NCI-H524 treated with DMSO at 0.1 percent for 48 hours (cell line): ENCODE data around the gene PALM2AKAP2.

Source experiments
- DNase-seq: peaks from one replicate; lab custom pipeline; 2025; lab: John Stamatoyannopoulos, UW

Gene PALM2AKAP2

DNA sequence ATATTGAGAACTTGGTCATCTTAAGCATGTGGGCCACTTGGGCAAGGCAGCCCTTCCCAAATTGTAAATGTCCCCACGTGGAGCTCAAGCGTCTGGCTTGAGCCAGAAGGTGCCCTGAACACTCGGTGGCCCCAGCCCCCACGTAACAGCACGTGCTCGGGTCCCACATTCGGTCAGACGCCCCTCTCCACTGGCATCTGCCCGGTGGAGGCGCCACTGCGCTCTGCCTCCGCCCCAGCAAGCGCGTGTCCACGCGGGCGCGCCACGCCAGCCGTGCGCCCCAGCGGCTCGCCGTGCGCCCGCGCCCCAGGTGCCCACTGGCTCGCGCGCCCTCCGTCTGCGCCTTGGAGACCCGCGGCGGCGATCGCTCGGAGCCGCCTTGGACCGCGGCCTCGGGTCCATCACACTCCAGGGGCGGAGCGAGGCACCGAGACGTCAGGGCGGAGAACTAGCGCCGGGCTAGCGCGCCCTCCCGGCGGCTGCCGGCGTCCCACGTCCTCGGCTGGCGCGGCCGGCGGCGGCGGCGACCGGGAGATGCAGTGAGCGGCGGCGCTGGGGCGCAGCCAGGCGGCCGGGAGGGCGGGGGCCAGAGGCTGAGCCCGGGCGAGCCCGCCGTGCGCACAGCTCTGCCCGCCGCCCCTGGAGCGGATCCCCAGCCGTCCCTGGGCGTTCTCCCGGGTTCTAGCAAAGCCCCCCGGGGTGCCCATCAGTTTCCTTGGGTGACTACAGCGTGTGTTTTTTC lies at the start of gene PALM2AKAP2:
Gene PALM2AKAP2, plus strand, starts transcription at position 488 of the 742 bp plus-strand sequence. CDS start 291 bp downstream, outside the sequence.
- DNase-seq, result no peak

DNA sequence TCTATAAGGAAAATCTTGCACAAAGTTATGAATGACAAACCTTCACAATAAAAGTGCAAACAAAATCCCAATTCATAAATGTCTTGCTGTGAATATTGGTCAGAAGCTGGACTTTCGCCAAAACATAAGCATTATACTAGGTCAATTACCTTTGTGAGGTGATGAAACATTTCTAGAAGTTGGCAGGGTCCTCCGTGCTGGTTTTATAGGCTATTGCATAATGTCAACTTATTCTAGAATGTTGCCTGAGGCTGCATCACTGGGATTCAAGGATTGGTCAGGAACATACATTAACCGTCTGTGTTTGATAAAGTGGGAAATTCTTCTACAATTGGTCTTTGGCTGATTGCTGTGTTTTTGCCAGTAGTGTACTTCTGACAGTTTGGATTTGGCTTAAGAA lies 49.8 kb upstream of the PALM2AKAP2 start:
- no peak for DNase-seq

DNA sequence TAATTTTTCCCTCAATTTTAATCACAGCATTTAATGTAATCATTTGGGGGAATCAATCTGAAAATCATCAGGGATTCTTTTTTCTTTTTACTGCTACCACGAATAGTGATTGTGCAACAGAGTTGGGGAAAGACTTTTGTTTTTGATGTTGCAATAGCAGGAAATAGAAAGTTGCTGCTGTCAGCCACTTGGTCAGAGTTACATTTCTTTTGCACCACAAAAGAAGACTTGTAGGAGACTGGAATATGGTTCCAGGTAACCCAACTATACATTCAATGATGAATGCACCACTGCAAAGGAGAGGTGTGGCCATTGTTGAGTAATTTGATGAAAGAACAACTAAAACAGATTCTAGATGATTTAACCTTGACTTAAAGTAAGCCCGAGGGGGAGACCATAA lies 46.3 kb upstream of the PALM2AKAP2 start:
- no peak for DNase-seq

DNA sequence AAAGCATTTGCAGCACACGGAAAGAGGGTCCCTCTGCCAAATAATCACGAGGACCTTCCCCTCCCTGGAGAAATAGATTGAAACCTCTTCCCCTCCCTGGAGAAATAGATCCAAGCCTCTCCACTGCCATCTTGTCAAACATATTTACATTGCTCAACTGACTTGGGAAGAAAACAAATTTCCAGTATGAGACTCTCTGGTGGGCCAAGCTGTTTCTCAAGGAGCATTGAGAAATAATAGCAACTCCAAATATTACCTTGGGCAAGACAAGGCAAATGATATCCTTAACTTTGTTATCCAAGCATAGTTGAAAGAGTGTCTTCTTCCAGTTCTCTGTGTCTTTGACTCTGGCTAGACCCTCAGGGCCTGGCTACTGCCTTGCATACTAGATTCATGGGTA lies 45.2 kb upstream of the PALM2AKAP2 start:
- no peak for DNase-seq

DNA sequence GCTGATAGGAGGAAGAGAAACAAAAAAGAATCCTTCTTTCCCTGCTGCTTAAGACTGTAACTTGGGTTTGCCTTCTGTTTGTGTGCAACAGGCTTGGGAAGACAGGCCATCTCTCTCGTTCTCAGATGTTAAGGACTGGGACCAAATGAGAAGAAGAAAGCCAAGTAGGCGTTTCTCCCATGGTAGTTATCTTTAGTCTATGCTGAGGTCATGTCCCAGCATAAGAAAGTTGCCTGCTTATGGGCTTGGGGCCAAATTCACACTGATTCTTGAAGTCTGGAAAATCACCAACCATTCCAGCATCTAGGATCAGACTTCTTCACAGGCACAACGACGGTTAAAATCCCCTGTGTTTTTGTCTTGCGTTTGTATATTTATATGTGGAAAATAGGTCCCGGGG lies 44.2 kb upstream of the PALM2AKAP2 start:
- no peak for DNase-seq

DNA sequence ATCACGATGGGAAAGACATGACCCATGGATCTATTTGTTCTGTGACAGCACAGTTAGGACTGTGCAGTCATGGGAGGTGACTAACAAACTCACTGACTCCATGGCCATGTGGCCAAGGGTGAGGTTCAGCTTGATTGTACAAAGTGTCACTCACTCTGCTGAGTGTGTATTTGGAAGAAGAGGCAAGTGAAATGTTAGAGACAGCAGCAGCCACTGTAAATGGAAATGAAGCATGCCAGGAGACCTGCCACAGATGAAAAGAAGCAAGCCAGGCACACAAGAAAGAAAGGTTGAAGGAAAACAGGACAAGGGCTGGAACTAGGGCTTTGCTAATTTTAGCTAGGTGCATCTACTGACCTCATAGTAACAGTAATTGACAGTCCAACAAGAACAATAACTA lies 42.7 kb upstream of the PALM2AKAP2 start:
- DNase-seq, result no peak

DNA sequence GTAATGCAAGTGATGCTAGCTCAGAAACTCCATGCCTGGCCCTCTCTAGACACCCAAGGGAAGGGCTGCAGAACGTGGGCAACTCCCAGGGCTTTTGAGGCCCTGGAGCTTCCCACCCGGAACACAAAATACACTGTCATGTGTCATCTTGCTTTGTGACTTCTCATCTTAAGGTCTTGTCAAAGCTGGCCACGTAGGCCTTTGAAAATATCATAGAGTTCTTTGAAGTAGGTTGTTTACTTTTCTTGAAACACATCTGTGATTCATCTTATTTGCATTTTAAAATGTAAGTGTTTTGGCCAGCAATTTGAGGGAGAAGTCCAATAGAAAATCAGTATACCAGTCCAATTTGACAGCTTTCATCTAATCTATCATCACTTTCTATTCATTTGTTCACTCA lies 40.2 kb upstream of the PALM2AKAP2 start:
- no peak for DNase-seq

DNA sequence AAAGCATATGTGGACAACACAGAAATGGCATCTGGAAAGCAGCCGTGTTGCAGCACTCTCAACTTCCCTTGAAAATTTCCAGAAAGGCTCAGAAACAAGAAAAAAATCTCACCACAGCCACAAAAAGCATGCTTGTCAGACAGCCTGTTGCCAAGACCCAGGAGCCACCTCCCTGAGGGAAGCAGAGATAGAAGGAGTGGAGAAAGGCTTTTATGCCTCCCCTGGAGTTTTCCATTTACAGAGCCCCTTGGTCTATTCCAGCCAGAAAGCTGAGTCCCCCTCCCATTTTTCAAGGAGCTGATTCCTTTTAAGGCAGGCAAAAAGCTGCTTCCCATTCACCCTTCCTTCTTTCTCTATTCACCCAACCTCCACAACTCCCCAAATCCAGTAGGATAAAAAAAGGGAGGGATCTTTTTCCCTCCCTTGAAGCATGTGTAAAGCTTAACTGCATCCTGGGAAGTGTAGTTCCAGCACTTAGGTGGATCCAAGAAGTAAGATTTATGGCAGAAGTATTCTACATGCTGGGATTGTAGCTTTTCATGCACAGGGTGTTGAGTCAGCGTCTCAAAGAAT lies 37.1 kb upstream of the PALM2AKAP2 start:
- DNase-seq, result no peak

DNA sequence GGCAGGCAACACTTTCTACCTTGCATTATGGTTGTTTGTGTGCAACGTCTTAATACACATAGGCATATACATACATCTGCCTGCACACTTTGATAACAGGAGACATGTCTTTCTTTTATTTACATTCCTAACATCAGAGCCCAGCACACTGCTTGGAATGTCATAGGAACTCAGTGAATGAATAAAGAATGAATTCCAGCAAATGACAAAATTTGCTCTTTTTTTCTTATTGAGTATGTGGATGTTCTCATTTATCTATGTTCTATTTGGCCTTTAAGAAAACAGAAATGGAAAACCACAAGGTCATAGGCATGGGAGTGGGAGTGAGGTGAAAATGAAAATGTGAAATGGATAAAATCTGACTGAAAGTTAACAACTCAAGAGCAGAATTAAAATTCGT lies 36.3 kb upstream of the PALM2AKAP2 start:
- DNase-seq, result no peak

DNA sequence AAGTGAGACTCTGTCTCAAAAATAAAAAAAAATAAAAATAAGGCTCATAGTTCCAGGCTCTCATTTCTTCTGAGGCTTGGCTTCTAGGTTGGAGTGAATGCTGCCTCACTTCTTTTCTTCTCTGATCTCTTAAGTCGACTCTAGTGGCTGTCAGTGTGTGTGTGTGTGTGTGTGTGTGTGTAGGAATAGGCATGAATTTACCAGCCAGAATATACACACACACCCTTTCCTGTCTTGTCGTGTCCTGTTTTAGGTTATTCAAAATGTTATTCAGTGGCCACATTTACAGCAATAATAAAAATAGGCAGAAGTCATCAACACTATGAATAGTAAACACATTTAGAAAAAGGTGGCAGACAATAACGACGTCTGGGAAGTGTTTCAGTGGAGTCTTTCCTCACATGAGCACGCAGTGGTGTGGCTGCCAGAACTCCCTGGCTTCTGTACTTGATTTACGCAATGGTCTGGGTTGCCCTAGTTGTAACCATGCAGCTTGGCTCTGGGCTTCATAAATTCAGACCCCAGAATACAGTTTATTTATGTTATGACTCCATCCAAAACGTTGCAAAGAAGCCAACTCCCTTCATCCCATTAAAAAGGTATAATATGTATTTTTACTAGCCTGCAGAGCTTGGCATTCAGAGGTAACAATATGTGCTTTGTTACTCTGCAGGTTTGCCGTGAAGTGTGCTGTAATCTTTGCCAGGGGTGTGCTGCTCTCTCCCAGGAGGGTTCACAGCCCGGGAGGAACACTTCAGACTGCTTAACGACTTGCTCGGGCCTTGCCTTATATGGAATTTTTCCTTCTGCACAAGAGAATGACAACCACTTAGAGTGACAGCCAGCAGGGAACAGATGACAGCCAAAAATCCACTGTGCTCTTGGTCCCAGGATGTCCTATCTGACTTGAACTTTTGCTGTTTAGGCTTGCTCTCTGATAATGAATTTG lies 34.4 kb upstream of the PALM2AKAP2 start:
- peak; percentile 41 for DNase-seq

DNA sequence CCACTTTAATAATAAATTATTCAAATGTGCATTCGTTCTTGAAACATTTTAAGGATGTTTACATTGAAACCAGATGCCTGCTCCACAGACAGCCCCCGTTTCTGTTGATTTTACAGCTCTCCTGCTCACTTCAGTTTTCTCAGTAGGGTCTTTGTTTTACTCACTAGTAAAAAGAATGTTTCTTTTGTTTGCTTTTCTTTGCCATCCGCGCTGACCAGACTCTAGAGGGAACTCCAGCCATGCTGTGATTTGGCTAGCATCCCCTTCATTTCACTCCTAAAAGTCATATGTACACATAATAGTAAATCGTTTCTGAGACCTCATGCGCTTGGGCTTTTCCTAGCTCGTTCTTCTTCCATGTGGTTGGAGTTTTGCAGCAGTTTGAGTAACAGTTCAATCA lies 28.7 kb upstream of the PALM2AKAP2 start:
- no peak for DNase-seq

DNA sequence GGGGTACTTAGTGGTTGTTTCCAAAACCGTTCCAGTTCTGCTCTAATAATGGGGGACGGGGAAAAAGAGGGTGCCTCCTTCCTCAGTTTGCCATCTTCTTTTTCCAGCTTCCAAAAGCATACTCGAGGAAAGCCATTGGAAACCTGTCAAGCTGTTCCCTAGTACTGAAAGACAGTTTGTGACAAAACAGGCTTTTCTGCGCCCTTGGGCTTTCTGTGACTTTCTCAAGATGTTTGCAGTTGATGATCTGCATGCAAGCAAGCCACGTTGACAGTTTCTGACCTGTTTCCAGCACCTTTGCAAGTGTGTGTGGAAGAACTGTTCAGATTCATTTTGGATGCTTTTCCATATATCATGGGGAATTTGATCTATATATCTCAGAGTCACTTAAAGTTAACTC lies 26.7 kb upstream of the PALM2AKAP2 start:
- DNase-seq, result no peak

DNA sequence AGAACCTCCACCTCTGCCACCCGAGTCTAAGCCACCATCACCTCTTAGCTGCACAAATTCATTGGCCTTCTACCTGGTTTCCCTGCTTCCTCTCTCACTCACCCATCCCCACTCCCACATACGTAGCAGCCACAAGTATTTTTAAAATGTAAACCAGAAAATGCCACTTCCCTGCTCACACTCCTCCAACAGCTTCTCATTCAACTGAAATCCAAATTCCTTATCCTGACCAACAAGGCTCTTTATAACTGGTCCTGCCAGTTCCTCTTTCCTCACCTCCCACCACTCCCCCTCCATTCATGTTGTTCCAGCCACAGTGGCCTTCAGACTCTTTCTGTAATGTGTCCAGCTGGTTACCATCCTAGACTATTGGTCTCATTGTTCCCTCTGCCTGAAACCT lies 25.0 kb upstream of the PALM2AKAP2 start:
- DNase-seq, result no peak

DNA sequence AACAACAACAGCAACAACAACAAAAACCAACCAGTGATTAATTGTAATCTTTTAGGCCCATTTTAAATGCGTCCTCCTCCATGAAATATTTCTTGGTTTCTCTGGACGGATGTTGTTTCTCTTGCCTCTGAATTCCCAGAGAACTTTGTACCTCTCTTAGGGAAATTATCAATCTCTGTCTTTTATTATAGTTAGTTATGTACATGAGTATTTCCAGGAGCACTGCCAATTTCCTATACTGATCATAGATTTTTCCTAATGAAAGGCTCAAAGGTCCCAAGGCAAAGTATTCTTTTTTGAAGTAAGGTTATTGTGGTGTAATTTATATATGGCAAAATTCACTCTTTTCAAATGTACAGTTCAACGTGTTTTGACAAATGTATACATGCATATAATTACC lies 20.4 kb upstream of the PALM2AKAP2 start:
- no peak for DNase-seq

DNA sequence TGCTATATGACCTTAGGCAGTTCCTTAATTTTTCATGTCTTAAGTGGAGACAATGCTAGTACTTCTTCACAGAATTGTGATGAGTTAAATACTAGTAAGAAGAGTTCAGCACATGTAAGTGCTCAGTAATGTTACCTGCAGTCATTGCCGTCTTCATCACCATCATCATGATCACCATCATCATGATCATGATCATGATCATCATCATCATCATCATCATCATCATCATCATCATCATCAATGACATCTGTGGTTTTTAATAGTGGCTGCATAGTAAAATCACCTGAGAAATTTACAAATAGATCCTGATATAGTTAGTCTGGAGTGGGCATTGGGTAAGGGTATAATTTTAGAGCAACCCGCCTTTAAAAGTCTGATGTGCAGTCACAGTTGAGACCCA lies 14.7 kb upstream of the PALM2AKAP2 start:
- DNase-seq, result no peak

DNA sequence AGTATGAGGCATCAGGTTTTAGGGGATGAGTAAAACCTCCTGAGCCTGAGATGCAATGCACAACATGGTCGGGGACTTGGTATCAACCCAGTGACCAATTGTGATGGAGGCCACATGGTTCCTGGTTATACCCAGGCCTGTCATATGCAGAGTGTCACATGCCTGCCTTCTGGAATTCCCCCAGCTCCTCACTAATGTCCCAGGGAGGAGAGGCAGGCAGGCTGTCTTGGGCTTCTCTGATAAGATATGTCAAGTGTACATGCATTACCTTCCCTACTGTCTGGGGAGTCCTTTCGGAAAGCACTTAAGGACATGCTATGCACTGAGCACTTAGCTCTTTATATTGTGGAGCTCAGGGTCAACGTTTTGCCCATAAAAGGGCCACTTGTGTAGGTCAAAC lies 14.2 kb upstream of the PALM2AKAP2 start:
- no peak for DNase-seq

DNA sequence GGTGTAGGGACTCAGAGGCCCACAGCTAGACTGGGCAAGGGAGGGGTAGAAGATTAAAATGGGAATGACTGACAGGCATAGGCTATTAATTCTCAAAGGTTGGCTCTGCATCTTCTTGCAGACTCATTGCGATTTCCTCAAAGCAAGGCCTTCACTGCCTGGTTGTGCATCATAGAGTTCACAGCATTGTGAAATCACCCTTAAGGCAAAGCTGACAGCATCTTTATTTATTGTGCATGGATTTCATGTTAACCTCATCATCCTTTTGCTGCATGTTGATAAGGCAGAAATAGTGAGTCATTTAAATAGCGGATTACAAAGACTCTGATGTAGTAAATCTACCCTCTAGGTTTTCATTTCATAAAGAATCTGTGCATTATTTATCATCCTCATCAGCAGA lies 13.6 kb upstream of the PALM2AKAP2 start:
- no peak for DNase-seq

DNA sequence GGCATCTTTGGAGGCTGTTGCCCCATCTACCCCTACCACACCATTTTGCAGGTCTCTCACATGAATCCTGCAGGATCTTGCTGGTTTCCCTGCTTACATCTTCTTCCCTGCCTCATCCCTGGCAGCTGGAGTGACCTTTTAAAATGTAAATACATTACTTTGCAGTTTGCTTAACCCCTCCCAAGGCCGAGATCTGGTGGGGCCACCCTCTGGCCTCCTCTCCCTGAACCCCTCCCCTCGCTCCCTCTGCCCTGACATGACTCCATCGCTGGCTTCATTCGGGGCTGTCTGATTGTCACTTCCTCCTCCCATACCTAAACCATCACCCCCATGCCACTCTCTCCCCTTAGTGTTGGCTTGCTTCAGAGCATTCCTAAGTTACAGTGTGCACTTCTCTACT lies 12.6 kb upstream of the PALM2AKAP2 start:
- DNase-seq, result no peak

DNA sequence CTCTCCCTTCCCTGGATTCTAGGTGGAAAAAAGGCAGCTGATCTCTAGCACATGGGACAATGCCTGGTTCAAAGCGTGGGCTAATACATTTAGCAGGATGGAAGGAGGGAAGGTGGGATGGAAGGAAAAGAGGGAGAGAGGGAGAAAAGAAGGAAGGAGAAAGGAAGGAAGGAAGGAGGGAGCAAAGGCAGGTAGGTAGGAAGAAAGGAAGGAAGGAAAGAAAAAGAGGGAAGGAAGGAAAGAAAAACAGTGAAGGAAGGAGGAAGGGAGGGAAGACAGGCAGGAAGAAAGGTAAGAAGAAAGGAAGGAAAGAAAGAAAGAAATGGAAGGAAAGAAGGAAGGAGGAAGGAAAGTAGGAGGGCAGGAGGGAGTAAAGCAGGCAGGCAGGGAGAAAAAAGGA lies 12.2 kb upstream of the PALM2AKAP2 start:
- no peak for DNase-seq

DNA sequence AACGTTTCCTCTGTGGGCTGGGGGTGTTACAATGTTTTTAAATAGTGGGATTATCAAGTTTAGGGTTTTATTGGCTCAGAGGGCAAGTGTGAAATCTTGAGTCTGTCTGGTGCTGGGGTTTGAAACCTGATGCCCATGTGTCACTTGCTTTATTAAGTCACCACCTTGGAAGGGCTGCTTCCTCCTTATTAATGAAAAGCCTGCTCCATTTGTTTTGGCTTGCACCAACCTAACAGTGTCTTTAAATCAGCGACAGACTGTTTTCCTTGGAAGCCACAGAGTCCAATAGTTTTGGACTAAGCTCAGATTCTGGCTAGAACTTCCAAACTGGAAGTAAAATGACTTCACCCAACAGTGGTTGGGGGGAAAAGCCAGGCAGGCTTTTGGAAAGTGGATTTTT lies 10.7 kb upstream of the PALM2AKAP2 start:
- DNase-seq, result peak; percentile 41

DNA sequence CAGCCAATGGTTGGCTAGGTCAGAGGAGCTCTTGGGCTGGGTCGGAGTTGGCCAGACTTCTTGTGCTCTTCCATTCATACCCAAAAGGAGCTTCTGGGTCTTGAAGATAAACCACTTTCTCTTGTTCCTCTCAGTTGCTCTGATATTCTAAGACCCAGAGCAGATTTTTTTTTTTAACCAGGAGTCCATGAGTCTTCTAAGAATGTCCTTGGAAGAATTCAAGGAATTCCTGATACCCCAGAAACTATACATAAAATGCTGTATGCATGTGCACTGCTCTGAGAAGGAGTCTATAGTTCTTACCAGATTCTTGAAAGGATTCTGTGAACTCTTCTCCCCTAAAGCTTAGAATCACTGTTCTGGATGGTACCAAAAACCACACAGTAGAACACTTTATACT lies 9.9 kb upstream of the PALM2AKAP2 start:
- no peak for DNase-seq

DNA sequence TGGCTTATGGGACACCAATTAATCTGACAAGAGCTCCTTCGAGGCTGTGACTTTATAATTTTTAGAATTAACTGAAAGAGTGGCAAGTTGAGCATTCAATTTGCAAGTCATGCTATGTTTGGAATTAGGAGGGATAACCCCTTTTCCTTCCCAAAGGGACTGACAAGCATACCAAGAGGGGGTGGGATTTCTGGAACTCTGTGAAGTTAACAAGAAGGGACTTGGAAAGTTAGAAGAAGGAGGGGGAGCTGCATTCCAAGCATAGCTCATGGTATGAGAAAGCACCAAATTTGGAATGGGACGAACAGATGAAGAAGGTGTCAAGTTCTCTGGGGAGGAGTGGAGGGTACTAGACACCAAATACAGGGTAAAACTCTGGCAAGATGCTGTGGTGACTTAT lies 8.9 kb upstream of the PALM2AKAP2 start:
- DNase-seq, result no peak
